Fibroblast of lung (primary cell): ENCODE results near the gene CDH4.

Experiments
- CTCF ChIP-seq, 2 donors: IDR thresholded peaks in 1 of 2; conservative IDR thresholded peaks in 1 of 2; 1 replicate in 1 of 2; 2 replicates in 1 of 2; pipeline ENCODE4 v1.5.1; 2011 to 2012; ENCODE audit warnings: low read length in 2 of 2, control low read depth in 1 of 2, inconsistent platforms in 1 of 2, low read depth in 1 of 2, mild to moderate bottlenecking in 1 of 2
- EZH2 ChIP-seq: IDR thresholded peaks from 2 replicates; pipeline ENCODE4 v1.5.1; 2012; ENCODE audit warnings: low read length, control low read depth, mild to moderate bottlenecking; ENCODE audit errors: missing control alignments

GRCh38 chr20:61759286-61760065, 507.4 kb downstream of the CDH4 start:
- TF ChIP-seq CTCF (conservative IDR thresholded peaks at IDR 0.05 in 1 of 2, IDR thresholded peaks at IDR 0.05 in 1 of 2; ENCODE audit: low read depth in 1 of 2, low read length in 2 of 2): no peak
- TF ChIP-seq EZH2: no peak
